ENCODE measurements around the gene ABCA13. TPM values are rescaled to one million over a fixed set of nuclear protein-coding genes. Genes with fewer than 3 reads are reported as not detected.

Gene ABCA13
- total and polyA plus RNA-seq, 2 experiments from 2014 or later, result 0.11 TPM; not detected in 1

GRCh38 chr7:48473205-48473865 lies 302.1 kb downstream of the ABCA13 start:
- Histone ChIP-seq H3K36me3 (ENCODE audit: low read depth) (no peaks in the 10 kb centered on the region), H3K4me3 (no peak overlapping the region), H4K20me1 (ENCODE audit: insufficient read depth) (no peaks in the 10 kb centered on the region), H3K79me2 (ENCODE audit: insufficient read depth) (no peaks in the 10 kb centered on the region), H3K27ac (no peak overlapping the region), H3K9me2 (ENCODE audit: insufficient read depth) (no peaks in the 10 kb centered on the region), H3F3A (ENCODE audit: insufficient read depth) (no peaks in the 10 kb centered on the region), H3K27me3 (replicated peaks; ENCODE audit: insufficient read depth) (no peaks in the 10 kb centered on the region), H3K9me3 (ENCODE audit: low read depth) (no peaks in the 10 kb centered on the region), H2AFZ (no peak overlapping the region), H3K9ac (no peak overlapping the region), H3K4me1 (ENCODE audit: insufficient read depth) (no peaks in the 10 kb centered on the region), H3K4me2 (ENCODE audit: unreplicated experiment) (no peak overlapping the region)
- TF ChIP-seq EZH2phosphoT487 (IDR thresholded peaks at IDR 0.05; ENCODE audit: insufficient read depth, low read depth), result no peak
- TF ChIP-seq EZH2 (IDR thresholded peaks at IDR 0.05; ENCODE audit: insufficient read depth, poor library complexity, severe bottlenecking), result no peak
- no peak for DNase-seq
- 35 to 36% methylated on average over 6 of the region's 6 CpGs for WGBS, 2 experiments (ENCODE audit: low coverage in 1 of 2, low lambda C conversion rate in 2 of 2, missing lambda C conversion rate in 2 of 2)
- in situ Hi-C loops (cut with MboI), result no loop called here

GRCh38 chr7:48481235-48481634 lies 310.0 kb downstream of the ABCA13 start:
- Histone ChIP-seq H3K9me2 (ENCODE audit: insufficient read depth) (no peaks in the 10 kb centered on the region), H3K4me3 (no peak overlapping the region), H3K4me2 (ENCODE audit: unreplicated experiment) (no peak overlapping the region), H3K27ac (no peak overlapping the region), H3K27me3 (replicated peaks; ENCODE audit: insufficient read depth) (no peaks in the 10 kb centered on the region), H3K9me3 (ENCODE audit: low read depth) (no peaks in the 10 kb centered on the region), H4K20me1 (ENCODE audit: insufficient read depth) (no peaks in the 10 kb centered on the region), H3K4me1 (ENCODE audit: insufficient read depth) (no peaks in the 10 kb centered on the region), H3K36me3 (ENCODE audit: low read depth) (no peaks in the 10 kb centered on the region), H2AFZ (no peak overlapping the region), H3K9ac (no peak overlapping the region), H3F3A (ENCODE audit: insufficient read depth) (no peaks in the 10 kb centered on the region), H3K79me2 (ENCODE audit: insufficient read depth) (no peaks in the 10 kb centered on the region)
- WGBS, 2 experiments (ENCODE audit: low coverage in 1 of 2, low lambda C conversion rate in 2 of 2, missing lambda C conversion rate in 2 of 2), result 2 to 5% methylated on average over 1 to 2 of the region's 3 CpGs
- in situ Hi-C loops (cut with MboI), result no loop called here
- no peak for TF ChIP-seq EZH2phosphoT487 (IDR thresholded peaks at IDR 0.05; ENCODE audit: insufficient read depth, low read depth)
- TF ChIP-seq EZH2 (IDR thresholded peaks at IDR 0.05; ENCODE audit: insufficient read depth, poor library complexity, severe bottlenecking), result no peak
- DNase-seq, result no peak

GRCh38 chr7:48497521-48497920 lies 326.3 kb downstream of the ABCA13 start:
- H3K4me1 ChIP-seq (ENCODE audit: insufficient read depth), result no peaks in the 10 kb centered on the region

DNA sequence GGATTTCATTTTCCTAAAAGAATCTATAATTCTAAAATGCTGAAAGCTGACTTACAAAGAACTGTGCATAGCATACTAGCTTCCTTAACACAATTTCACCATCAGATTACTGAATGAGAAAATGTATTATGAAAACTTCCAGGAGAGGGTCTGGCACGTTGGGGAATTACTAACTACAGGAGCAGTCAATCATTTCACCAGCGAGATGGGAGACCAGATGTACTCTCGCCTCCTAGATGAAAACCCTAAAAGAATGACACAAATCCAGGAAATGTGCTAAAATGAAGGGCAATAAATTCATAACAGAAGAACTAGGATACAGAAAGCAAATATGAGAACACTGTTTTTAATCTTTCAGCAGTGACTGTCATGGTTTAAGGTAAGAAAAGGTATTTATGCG lies 330.8 kb downstream of the ABCA13 start:
- H3K27me3 ChIP-seq (replicated peaks; ENCODE audit: insufficient read depth), result no peaks in the 10 kb centered on the region
- no peak overlapping the region for H3K4me3 ChIP-seq
- H3K27ac ChIP-seq, result no peak overlapping the region
- TF ChIP-seq EZH2 (IDR thresholded peaks at IDR 0.05; ENCODE audit: insufficient read depth, poor library complexity, severe bottlenecking) (no peak), EZH2phosphoT487 (IDR thresholded peaks at IDR 0.05; ENCODE audit: insufficient read depth, low read depth) (no peak)
- H3K9me2 ChIP-seq (ENCODE audit: insufficient read depth), result no peaks in the 10 kb centered on the region
- H3K9me3 ChIP-seq (ENCODE audit: low read depth), result no peaks in the 10 kb centered on the region
- in situ Hi-C loops (cut with MboI), result no loop called here
- no peaks in the 10 kb centered on the region for H3K4me1 ChIP-seq (ENCODE audit: insufficient read depth)
- 1 to 5% methylated on average over 4 of the region's 4 CpGs for WGBS, 2 experiments (ENCODE audit: low coverage in 1 of 2, low lambda C conversion rate in 2 of 2, missing lambda C conversion rate in 2 of 2)
- H4K20me1 ChIP-seq (ENCODE audit: insufficient read depth), result no peaks in the 10 kb centered on the region
- no peaks in the 10 kb centered on the region for H3K79me2 ChIP-seq (ENCODE audit: insufficient read depth)
- no peaks in the 10 kb centered on the region for H3F3A ChIP-seq (ENCODE audit: insufficient read depth)
- no peaks in the 10 kb centered on the region for H3K36me3 ChIP-seq (ENCODE audit: low read depth)
- H3K9ac ChIP-seq, result no peak overlapping the region
- no peak for DNase-seq
- no peak overlapping the region for H3K4me2 ChIP-seq (ENCODE audit: unreplicated experiment)
- no peak overlapping the region for H2AFZ ChIP-seq

More at GRCh38 chr7:48497521-48497920, 326.3 kb downstream of the ABCA13 start:
- Histone ChIP-seq H3K4me3 (no peak overlapping the region), H3K36me3 (ENCODE audit: low read depth) (no peaks in the 10 kb centered on the region), H3F3A (ENCODE audit: insufficient read depth) (no peaks in the 10 kb centered on the region), H3K79me2 (ENCODE audit: insufficient read depth) (no peaks in the 10 kb centered on the region), H3K27me3 (replicated peaks; ENCODE audit: insufficient read depth) (no peaks in the 10 kb centered on the region), H3K9ac (no peak overlapping the region), H3K4me2 (ENCODE audit: unreplicated experiment) (no peak overlapping the region), H3K9me2 (ENCODE audit: insufficient read depth) (no peaks in the 10 kb centered on the region), H2AFZ (no peak overlapping the region), H3K9me3 (ENCODE audit: low read depth) (no peaks in the 10 kb centered on the region), H4K20me1 (ENCODE audit: insufficient read depth) (no peaks in the 10 kb centered on the region), H3K27ac (no peak overlapping the region)
- 18 to 20% methylated on average over 3 of the region's 3 CpGs for WGBS, 2 experiments (ENCODE audit: low coverage in 1 of 2, low lambda C conversion rate in 2 of 2, missing lambda C conversion rate in 2 of 2)
- TF ChIP-seq EZH2phosphoT487 (IDR thresholded peaks at IDR 0.05; ENCODE audit: insufficient read depth, low read depth) (no peak), EZH2 (IDR thresholded peaks at IDR 0.05; ENCODE audit: insufficient read depth, poor library complexity, severe bottlenecking) (no peak)
- in situ Hi-C loops (cut with MboI), result no loop called here
- DNase-seq, result no peak

All from GM23248 (cell line).